Erythroblast (primary cell): Measurements from ENCODE around the gene GPR153.
A peak's percentile ranks its signal among the peaks of the same experiment; 100 is the strongest.

Experiments used
- DNase-seq, 2 experiments: peaks; one replicate each; lab custom pipeline; 2025; lab: John Stamatoyannopoulos, UW
- GATA1 ChIP-seq: IDR thresholded peaks from 2 replicates; pipeline ENCODE4 v1.6.1; 2011; ENCODE audit warnings: low read depth, mild to moderate bottlenecking, control low read depth, low read length, moderate library complexity
- POLR2A ChIP-seq: IDR thresholded peaks from 2 replicates; pipeline ENCODE4 v1.6.1; 2011; ENCODE audit warnings: mild to moderate bottlenecking, low read length

Gene GPR153

GRCh38 chr1:6254691-6255090, 6.2 kb downstream of the GPR153 start:
- TF ChIP-seq POLR2A (no peak), GATA1 (no peak)
- no peak for DNase-seq

GRCh38 chr1:6253380-6253779, 7.5 kb downstream of the GPR153 start:
- no peak for DNase-seq
- TF ChIP-seq POLR2A = no peak
- TF ChIP-seq GATA1 = no peak

GRCh38 chr1:6252374-6252710, 8.6 kb downstream of the GPR153 start:
- TF ChIP-seq GATA1 (no peak), POLR2A (no peak)
- no peak for DNase-seq

GRCh38 chr1:6251681-6252373, 9.1 kb downstream of the GPR153 start:
- DNase-seq = no peak
- TF ChIP-seq GATA1 = no peak
- TF ChIP-seq POLR2A = no peak

- DNase-seq = no peak
- no peak for TF ChIP-seq POLR2A
Measured at GRCh38 chr1:6251233-6251632, 9.7 kb downstream of the GPR153 start.

- peak in 1 of 2 experiments; percentile 25 for DNase-seq
- TF ChIP-seq POLR2A (no peak), GATA1 (no peak)
Measured at GRCh38 chr1:6249739-6250689, 10.9 kb downstream of the GPR153 start.

- DNase-seq = peak; percentile 13 to 37
- TF ChIP-seq GATA1 (no peak), POLR2A (peak; percentile 20)
Measured at GRCh38 chr1:6248932-6249738, 11.8 kb downstream of the GPR153 start.

GRCh38 chr1:6248161-6248776, 12.6 kb downstream of the GPR153 start:
- no peak for DNase-seq
- no peak for TF ChIP-seq GATA1
- no peak for TF ChIP-seq POLR2A

GRCh38 chr1:6247651-6248050, 13.2 kb downstream of the GPR153 start:
- TF ChIP-seq POLR2A = no peak
- DNase-seq = no peak

- TF ChIP-seq GATA1 (no peak), POLR2A (no peak)
- peak; percentile 82 to 90 for DNase-seq
Measured at GRCh38 chr1:6246497-6247467, 14.1 kb downstream of the GPR153 start.

- DNase-seq = peak; percentile 46 to 48
- TF ChIP-seq POLR2A (no peak), GATA1 (no peak)
Measured at GRCh38 chr1:6245869-6246496, 14.9 kb downstream of the GPR153 start.

- peak; percentile 84 to 90 for DNase-seq
- TF ChIP-seq POLR2A = no peak
- TF ChIP-seq GATA1 = no peak
Measured at GRCh38 chr1:6245086-6245868, 15.6 kb downstream of the GPR153 start.
